ENCODE results near the gene DPP9.
A peak's percentile ranks its signal among the peaks of the same experiment; 100 is the strongest.

Gene DPP9

DNA sequence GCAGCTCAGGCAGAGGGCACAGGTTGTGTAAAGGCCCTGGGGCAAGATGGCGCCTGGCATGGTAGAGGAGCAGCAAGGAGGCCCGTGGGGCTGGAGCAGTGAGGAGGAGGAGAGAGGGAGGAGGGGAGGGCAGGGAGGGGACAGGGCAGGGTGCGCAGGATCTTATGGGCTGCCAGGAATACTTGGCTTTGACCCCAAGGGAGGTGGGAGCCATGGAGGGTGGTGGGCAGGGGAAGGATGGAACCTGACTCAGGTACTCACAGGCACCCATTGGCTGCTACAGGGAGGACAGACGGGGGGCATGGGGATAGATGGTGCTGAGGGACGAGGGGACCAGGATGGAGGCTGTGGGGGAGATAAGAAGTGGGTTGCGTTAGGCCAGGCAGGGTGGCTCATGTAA is 81.0 kb downstream of the DPP9 start:
- TF ChIP-seq, protein P1, sequence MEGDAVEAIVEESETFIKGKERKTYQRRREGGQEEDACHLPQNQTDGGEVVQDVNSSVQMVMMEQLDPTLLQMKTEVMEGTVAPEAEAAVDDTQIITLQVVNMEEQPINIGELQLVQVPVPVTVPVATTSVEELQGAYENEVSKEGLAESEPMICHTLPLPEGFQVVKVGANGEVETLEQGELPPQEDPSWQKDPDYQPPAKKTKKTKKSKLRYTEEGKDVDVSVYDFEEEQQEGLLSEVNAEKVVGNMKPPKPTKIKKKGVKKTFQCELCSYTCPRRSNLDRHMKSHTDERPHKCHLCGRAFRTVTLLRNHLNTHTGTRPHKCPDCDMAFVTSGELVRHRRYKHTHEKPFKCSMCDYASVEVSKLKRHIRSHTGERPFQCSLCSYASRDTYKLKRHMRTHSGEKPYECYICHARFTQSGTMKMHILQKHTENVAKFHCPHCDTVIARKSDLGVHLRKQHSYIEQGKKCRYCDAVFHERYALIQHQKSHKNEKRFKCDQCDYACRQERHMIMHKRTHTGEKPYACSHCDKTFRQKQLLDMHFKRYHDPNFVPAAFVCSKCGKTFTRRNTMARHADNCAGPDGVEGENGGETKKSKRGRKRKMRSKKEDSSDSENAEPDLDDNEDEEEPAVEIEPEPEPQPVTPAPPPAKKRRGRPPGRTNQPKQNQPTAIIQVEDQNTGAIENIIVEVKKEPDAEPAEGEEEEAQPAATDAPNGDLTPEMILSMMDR (IDR thresholded peaks at IDR 0.05; ENCODE audit: low read depth, low read length, poor library complexity, severe bottlenecking), result no peak
- TF ChIP-seq EZH2phosphoT487 (IDR thresholded peaks at IDR 0.05; ENCODE audit: borderline replicate concordance, low read length), result no peak
- H3K4me2 ChIP-seq (ENCODE audit: low read length), result no peak overlapping the region
- H3K9me2 ChIP-seq (replicated peaks; ENCODE audit: control insufficient read depth, low read length), result no peaks in the 10 kb centered on the region
- H3K36me3 ChIP-seq (ENCODE audit: control insufficient read depth, low read length), result no peaks in the 10 kb centered on the region
- H3F3A ChIP-seq (ENCODE audit: control insufficient read depth, insufficient read depth), result peaks cover 2% of the 10 kb centered on the region; the same call in 1 of the 2 replicates
- H3K9me3 ChIP-seq (ENCODE audit: control insufficient read depth, insufficient read depth, low read length), result no peaks in the 10 kb centered on the region
- H3K79me2 ChIP-seq (ENCODE audit: control insufficient read depth, low read length), result peaks cover 8% of the 10 kb centered on the region
- no peaks in the 10 kb centered on the region for H4K20me1 ChIP-seq (ENCODE audit: control insufficient read depth, insufficient read depth, low read depth, low read length)
- no peaks in the 10 kb centered on the region for H3K27me3 ChIP-seq (ENCODE audit: control insufficient read depth, low read length)
- H3K27ac ChIP-seq (ENCODE audit: low read depth, low read length), result no peak overlapping the region
- no peak overlapping the region for H3K4me3 ChIP-seq (ENCODE audit: low read length)
- H3K4me1 ChIP-seq (ENCODE audit: control insufficient read depth, low read length), result peaks cover 18% of the 10 kb centered on the region

DNA sequence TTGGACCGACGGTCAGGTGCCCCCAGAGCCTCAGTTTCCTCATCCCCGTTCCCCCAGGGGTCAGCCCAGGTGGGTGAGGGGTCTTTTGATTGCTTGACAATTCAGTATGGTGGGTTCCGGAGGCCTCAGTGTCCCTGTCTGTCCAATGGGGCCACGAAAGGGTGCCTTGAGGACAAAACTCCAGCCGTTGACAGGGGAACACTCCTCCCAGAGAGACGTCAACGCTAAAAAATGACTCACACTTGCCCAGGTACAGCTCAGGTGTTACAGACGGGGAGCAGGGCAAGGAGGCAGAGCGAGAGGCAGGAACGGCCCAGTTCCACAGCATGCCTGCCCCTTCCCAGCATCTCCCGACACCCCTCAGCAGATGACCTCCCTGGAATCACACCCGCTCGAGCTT is 82.5 kb downstream of the DPP9 start:
- Histone ChIP-seq H3K27ac (ENCODE audit: low read depth, low read length) (no peak overlapping the region), H3K4me2 (ENCODE audit: low read length) (no peak overlapping the region), H4K20me1 (ENCODE audit: control insufficient read depth, insufficient read depth, low read depth, low read length) (no peaks in the 10 kb centered on the region), H3K79me2 (ENCODE audit: control insufficient read depth, low read length) (peaks cover 8% of the 10 kb centered on the region), H3K27me3 (ENCODE audit: control insufficient read depth, low read length) (no peaks in the 10 kb centered on the region), H3K9me2 (replicated peaks; ENCODE audit: control insufficient read depth, low read length) (no peaks in the 10 kb centered on the region), H3K4me3 (ENCODE audit: low read length) (no peak overlapping the region), H3F3A (ENCODE audit: control insufficient read depth, insufficient read depth) (peaks cover 2% of the 10 kb centered on the region; the same call in 1 of the 2 replicates), H3K4me1 (ENCODE audit: control insufficient read depth, low read length) (peaks cover 23% of the 10 kb centered on the region), H3K36me3 (ENCODE audit: control insufficient read depth, low read length) (no peaks in the 10 kb centered on the region), H3K9me3 (ENCODE audit: control insufficient read depth, insufficient read depth, low read length) (no peaks in the 10 kb centered on the region)
- TF ChIP-seq EZH2phosphoT487 (IDR thresholded peaks at IDR 0.05; ENCODE audit: borderline replicate concordance, low read length), result no peak
- TF ChIP-seq, protein P1 (IDR thresholded peaks at IDR 0.05; ENCODE audit: low read depth, low read length, poor library complexity, severe bottlenecking), result no peak

- Histone ChIP-seq H3K27me3 (ENCODE audit: control insufficient read depth, low read length) (0 out of 2 replicates have a peak, but pooled peaks cover 3% of the 10 kb centered on the region), H3K36me3 (ENCODE audit: control insufficient read depth, low read length) (no peaks in the 10 kb centered on the region), H3K79me2 (ENCODE audit: control insufficient read depth, low read length) (peaks cover 8% of the 10 kb centered on the region), H3K4me2 (ENCODE audit: low read length) (peak overlapping the region; percentile 100), H3K27ac (ENCODE audit: low read depth, low read length) (no peak overlapping the region), H3K9me3 (ENCODE audit: control insufficient read depth, insufficient read depth, low read length) (no peaks in the 10 kb centered on the region), H4K20me1 (ENCODE audit: control insufficient read depth, insufficient read depth, low read depth, low read length) (no peaks in the 10 kb centered on the region), H3K9me2 (replicated peaks; ENCODE audit: control insufficient read depth, low read length) (no peaks in the 10 kb centered on the region), H3K4me1 (ENCODE audit: control insufficient read depth, low read length) (peaks cover 27% of the 10 kb centered on the region), H3F3A (ENCODE audit: control insufficient read depth, insufficient read depth) (peaks cover 2% of the 10 kb centered on the region; the same call in 1 of the 2 replicates), H3K4me3 (ENCODE audit: low read length) (peak overlapping the region; percentile 97)
- no peak for TF ChIP-seq EZH2phosphoT487 (IDR thresholded peaks at IDR 0.05; ENCODE audit: borderline replicate concordance, low read length)
- TF ChIP-seq, protein P1 (IDR thresholded peaks at IDR 0.05; ENCODE audit: low read depth, low read length, poor library complexity, severe bottlenecking), result no peak
These were observed 83.2 kb downstream of the DPP9 start for GRCh38 chr19:4640247-4641000.

All from DOHH2 (cell line).